ENCODE data around the gene IRF2BPL. TPM values are rescaled to one million over a fixed set of nuclear protein-coding genes. Genes with fewer than 3 reads are reported as not detected.
A peak's percentile ranks its signal among the peaks of the same experiment; 100 is the strongest.

The IRF2BPL gene
- total RNA-seq, 1 experiment from 2014 or later: 22.1 TPM

DNA sequence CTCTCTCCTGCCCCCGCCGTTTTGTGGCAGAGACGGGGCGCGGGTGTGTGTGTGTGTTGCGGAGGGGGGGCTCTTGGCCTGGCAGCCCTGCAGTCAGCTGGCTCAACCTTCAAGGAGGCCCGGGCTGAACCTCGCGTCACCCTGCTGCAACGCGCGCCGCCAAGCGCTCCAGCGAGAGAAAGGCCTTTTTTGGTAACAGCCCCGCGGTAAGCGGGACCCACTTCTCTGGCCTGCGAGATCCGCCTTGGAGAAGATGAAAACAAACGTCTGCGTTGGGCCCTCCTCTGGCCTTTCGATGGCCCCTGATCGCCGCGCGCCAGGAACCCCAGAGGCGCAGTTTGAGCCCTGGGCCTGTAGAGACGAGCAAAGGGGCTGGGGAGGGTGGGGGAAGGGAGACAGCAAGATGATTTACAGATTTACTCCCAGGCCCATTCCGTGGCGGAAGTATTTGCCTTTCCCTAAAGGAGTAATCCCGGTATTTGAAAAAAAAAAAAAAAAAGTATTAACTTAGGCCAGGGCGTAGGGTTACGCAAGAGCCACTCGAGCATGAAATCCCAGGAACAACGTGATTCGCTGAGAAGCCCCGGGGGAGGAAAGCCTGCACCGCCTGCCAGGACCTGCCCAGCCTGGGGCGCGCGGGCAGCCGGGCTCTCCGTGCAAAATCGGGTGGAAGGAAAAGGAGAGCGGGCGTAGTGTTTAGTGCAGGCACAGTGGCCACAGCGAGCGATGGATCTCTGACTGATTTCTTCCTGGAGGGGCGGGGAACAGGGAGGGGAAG is 4.5 kb upstream of the IRF2BPL start:
- POLR2A ChIA-PET: interaction anchor here (0.9 to 17.6 kb wide), 14 partner anchors 9 to 120 kb away, joined by 3 to 721 read pairs (median 7); partner anchors contain the start of gene CIPC
- H3K27me3 Mint-ChIP-seq (ENCODE audit: insufficient read depth, unreplicated experiment): no peaks in the 10 kb centered on the region
- peaks cover 41% of the 10 kb centered on the region for H3K4me1 Mint-ChIP-seq (ENCODE audit: insufficient read depth, unreplicated experiment)
- peak; percentile 99 for DNase-seq (ENCODE audit: unreplicated experiment)
- TF ChIP-seq, protein P1, sequence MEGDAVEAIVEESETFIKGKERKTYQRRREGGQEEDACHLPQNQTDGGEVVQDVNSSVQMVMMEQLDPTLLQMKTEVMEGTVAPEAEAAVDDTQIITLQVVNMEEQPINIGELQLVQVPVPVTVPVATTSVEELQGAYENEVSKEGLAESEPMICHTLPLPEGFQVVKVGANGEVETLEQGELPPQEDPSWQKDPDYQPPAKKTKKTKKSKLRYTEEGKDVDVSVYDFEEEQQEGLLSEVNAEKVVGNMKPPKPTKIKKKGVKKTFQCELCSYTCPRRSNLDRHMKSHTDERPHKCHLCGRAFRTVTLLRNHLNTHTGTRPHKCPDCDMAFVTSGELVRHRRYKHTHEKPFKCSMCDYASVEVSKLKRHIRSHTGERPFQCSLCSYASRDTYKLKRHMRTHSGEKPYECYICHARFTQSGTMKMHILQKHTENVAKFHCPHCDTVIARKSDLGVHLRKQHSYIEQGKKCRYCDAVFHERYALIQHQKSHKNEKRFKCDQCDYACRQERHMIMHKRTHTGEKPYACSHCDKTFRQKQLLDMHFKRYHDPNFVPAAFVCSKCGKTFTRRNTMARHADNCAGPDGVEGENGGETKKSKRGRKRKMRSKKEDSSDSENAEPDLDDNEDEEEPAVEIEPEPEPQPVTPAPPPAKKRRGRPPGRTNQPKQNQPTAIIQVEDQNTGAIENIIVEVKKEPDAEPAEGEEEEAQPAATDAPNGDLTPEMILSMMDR (IDR thresholded peaks at IDR 0.05; ENCODE audit: unreplicated experiment): no peak
- peaks cover 5% of the 10 kb centered on the region for H3K36me3 Mint-ChIP-seq (ENCODE audit: insufficient read depth, unreplicated experiment)
- no TSS peak for BruUV-seq (replicated peaks)
- H3K9me3 Mint-ChIP-seq (ENCODE audit: unreplicated experiment): no peaks in the 10 kb centered on the region
- peak overlapping the region; percentile 93 for H3K27ac Mint-ChIP-seq (ENCODE audit: low read depth, unreplicated experiment)
- intact Hi-C loops (cut with micrococcal nuclease): loop anchor here (1.0 kb wide), 1 partner anchor 10 kb away; no protein-coding TSS in a partner anchor
- CTCF ChIA-PET: interaction anchor here (0.8 to 2.2 kb wide), 10 partner anchors 9 to 116 kb away, joined by 3 to 13 read pairs (median 5); no protein-coding TSS in a partner anchor
- peak overlapping the region; percentile 75 for H3K4me3 Mint-ChIP-seq (ENCODE audit: unreplicated experiment)

DNA sequence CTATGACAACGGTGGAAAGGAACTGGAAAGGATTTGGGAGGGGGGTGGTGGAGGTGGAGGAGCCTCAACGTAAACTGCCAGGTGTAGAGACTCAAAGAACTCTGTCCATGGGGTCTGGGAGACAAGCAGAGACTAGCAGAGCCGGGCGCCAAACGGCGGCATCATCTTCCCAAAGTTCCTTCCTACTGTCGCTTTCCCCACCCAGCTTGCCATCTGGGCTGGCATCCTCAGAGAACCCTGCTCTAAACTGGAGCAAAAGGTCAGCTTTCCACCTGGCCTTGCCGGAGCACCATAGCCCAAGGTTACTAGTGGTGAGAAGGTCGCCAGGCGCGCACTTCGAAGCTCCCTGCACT is 4.0 kb upstream of the IRF2BPL start:
- Mint-ChIP-seq H3K36me3 (ENCODE audit: insufficient read depth, unreplicated experiment) (peaks cover 5% of the 10 kb centered on the region), H3K4me3 (ENCODE audit: unreplicated experiment) (peak overlapping the region; percentile 75), H3K27ac (ENCODE audit: low read depth, unreplicated experiment) (peak overlapping the region; percentile 93), H3K27me3 (ENCODE audit: insufficient read depth, unreplicated experiment) (no peaks in the 10 kb centered on the region), H3K4me1 (ENCODE audit: insufficient read depth, unreplicated experiment) (peaks cover 37% of the 10 kb centered on the region), H3K9me3 (ENCODE audit: unreplicated experiment) (no peaks in the 10 kb centered on the region)
- ChIA-PET POLR2A (interaction anchor here (0.9 to 17.6 kb wide), 10 partner anchors 8 to 120 kb away, joined by 3 to 721 read pairs (median 7); partner anchors contain the start of gene CIPC), CTCF (interaction anchor here (0.8 to 2.2 kb wide), 7 partner anchors 12 to 116 kb away, joined by 3 to 13 read pairs (median 5); no protein-coding TSS in a partner anchor)
- no peak for DNase-seq (ENCODE audit: unreplicated experiment)
- TF ChIP-seq, protein P1 (IDR thresholded peaks at IDR 0.05; ENCODE audit: unreplicated experiment): no peak
- BruUV-seq (replicated peaks): no TSS peak
- intact Hi-C loops (cut with micrococcal nuclease): no loop called here

DNA sequence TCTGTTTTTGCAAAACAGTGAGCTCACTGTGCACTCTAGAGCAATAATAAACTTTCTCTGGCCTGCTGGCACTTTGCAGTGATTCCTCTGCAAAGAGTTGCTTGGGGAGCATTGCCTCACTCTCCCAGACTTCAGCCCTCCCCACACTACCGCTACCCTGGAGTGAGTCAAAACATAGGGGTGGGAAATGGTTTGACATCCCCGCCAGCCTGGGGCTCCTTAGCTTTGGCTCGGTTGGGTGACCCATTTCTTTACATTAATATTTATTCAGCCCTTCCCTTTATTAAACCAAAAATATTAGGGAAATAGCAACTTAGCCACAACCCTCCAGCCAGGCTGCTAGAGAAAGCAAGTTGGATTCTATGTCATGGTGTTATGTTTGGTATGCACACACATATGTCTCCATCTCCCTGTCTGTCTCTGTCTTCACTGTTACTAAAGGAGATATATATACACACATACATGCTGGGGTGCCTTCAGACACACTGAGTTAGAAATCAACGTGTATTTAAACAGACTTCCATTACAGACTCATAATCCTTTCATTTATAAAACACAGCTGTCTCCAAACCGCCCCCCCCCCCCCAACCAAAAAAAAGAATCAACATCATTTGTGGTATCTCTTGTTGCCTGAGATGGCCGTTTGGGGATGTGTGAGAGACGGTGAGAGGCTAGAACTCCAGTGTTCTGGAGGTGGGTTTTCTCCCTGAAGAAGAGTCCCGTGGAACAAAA is 3.4 kb upstream of the IRF2BPL start:
- no TSS peak for BruUV-seq (replicated peaks)
- Mint-ChIP-seq H3K9me3 (ENCODE audit: unreplicated experiment) (no peaks in the 10 kb centered on the region), H3K36me3 (ENCODE audit: insufficient read depth, unreplicated experiment) (peaks cover 5% of the 10 kb centered on the region), H3K27ac (ENCODE audit: low read depth, unreplicated experiment) (peak overlapping the region; percentile 93), H3K4me1 (ENCODE audit: insufficient read depth, unreplicated experiment) (peaks cover 31% of the 10 kb centered on the region), H3K27me3 (ENCODE audit: insufficient read depth, unreplicated experiment) (no peaks in the 10 kb centered on the region), H3K4me3 (ENCODE audit: unreplicated experiment) (peak overlapping the region; percentile 75)
- DNase-seq (ENCODE audit: unreplicated experiment): no peak
- CTCF ChIA-PET: interaction anchor here (0.8 to 2.2 kb wide), 8 partner anchors 12 to 119 kb away, joined by 3 to 13 read pairs (median 4); no protein-coding TSS in a partner anchor
- POLR2A ChIA-PET: interaction anchor here (0.9 to 17.6 kb wide), 12 partner anchors 8 to 220 kb away, joined by 3 to 721 read pairs (median 6); partner anchors contain the start of genes ANGEL1 and CIPC
- intact Hi-C loops (cut with micrococcal nuclease): no loop called here
- TF ChIP-seq, protein P1 (IDR thresholded peaks at IDR 0.05; ENCODE audit: unreplicated experiment): no peak
